GM19035 (cell line): ENCODE measurements around the gene YRDC.
"Not testable (repeated sequence)": the region's sequence is repeated elsewhere in the genome, so short reads cannot be mapped to it uniquely, and the experiment has no call there.

Experiments used
- ATAC-seq: cut with Tn5 transposase; IDR thresholded peaks from one replicate; pipeline ENCODE4 v1.9.1; 2021; ENCODE audit not compliant: unreplicated experiment

YRDC gene

DNA sequence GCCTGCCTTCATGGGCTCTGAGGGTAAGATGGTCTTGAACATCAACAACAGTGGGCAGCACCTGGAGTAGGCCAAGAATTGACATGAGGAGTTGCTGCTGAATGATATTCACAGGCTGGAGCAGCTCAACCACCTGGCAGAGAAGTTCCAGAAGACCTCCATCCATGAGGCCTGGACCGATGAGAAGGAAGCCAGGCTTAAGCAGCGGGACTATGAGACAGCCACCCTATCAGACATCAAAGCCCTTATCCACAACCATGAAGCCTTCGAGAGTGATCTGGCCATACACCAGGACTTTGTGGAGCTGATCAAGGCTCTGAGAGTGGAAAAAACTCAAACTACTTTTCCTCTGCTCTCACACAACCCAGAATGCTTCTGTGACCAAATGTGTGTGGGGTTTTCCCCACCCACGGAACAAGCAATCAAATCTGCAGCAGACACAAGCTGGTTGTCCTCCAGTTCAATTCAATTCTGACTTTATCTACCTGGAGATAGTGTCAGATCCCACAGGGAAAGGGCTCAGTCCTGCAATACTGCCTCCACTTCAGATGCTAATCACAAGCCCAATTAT is 31.0 kb downstream of the YRDC start:
- no peak for ATAC-seq

DNA sequence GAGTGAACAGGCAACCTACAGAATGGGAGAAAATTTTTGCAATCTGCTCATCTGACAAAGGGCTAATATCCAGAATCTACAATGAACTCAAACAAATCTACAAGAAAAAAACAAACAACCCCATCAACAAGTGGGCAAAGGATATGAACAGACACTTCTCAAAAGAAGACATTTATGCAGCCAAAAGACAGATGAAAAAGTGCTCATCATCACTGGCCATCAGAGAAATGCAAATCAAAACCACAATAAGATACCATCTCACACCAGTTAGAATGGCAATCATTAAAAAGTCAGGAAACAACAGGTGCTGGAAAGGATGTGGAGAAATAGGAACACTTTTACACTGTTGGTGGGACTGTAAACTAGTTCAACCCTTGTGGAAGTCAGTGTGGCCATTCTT is 36.6 kb downstream of the YRDC start:
- not testable (repeated sequence) for ATAC-seq

DNA sequence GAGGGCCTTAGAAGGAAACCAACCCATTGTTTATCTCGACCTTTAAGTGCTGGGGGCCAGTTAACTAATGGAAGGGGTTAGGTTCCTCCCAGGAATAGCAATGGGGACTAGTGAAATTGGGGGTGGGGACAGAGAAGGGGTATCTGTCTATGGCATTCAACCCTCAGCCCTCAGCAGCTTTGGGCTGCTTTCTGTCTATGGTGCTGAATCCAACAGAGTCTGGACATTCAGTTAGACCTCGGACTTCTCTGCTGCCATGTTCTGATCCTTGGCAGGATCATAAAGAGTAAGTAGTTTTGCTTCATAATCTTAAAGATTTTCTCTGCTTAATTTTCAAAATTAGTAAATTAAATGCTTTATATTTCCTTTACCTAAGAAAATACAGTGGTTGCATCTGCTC is 40.5 kb downstream of the YRDC start:
- ATAC-seq: no peak

DNA sequence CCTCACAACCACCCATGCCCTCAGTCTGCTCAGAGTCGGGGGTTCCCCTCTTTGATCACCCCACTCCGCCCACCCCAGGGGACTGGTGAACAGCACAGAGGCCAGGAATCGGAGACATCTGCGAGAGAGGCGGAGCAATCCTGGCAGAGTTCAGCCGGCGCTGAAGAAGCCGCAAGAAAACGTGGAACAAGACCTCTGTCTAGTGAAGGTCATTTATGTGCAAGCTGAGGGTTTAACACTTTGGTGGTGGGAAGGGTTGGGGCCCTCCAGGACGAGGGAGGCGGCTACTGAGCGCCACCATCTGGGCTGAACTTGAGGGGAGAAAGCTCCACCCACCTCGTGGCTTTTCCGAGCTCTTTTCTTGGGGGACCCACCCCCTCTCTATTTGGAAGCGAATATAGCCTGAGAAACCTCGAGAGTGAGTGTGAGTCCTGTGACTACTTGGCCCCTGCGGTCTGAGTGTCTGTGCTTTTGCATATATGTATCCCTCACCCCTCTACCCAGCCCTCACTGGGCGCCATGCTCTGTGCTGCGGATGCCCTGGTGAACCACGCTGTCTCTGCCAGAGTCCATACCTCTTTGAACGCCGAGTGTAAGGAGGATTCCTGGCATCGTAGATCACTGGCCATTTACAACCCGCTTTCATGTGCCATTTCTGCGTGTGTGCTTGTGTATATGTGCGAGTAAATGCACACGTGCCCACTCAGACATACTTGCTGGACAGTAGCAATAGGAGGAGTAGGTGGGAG is 41.9 kb downstream of the YRDC start:
- ATAC-seq: no peak

DNA sequence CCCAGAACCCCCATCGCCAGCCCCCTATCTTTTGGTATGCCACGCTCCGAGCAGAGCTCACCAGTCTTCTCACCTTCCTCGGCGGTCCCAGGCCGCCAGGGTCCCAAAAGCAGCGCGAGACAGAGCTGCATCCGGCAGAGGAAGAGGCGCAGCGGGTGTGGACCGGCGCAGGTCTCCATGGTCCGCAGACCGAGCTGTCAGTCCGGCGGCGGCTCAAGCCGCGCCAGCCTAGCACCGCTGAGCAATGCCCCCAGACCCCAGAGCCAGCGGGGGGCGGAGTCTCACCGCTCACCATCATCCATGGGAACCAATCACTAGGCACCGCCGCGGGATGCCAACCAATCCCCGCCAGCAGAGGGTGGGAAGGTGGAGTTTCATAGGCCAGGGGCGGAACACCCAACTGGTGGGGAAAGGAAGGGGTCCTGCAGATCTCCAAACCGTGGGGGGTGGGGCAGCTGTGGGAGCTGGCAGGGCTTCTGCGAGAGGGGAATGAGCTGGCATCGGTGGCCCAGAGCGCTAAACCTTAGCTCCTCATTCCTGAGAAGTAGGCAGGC is 43.0 kb downstream of the YRDC start, which contains the start of gene EPHA10:
EPHA10 (minus strand) TSS at position 233 of the 554 bp plus-strand sequence; CDS start at position 179, 54 bp downstream.
- no peak for ATAC-seq

DNA sequence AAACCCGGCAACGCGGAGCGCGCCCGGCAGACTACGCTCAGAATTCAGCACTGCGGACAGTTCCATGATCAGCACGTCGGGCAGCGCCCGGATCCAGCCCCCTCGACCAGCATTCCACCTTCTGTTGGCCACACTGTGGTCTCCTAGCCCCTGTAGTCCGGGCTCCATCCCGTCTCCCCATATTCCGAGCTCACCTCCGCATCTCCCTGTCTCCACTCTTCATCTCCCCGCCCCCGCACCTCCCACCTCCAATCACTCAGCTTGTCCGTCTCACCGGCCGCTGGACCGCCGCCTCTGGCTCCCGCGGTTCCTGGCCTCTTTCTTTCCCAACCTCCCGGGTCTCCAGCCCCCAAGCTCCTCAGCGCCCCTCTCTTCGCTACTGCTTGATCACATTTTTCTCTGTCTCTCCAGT is 43.6 kb downstream of the YRDC start:
- ATAC-seq: no peak

DNA sequence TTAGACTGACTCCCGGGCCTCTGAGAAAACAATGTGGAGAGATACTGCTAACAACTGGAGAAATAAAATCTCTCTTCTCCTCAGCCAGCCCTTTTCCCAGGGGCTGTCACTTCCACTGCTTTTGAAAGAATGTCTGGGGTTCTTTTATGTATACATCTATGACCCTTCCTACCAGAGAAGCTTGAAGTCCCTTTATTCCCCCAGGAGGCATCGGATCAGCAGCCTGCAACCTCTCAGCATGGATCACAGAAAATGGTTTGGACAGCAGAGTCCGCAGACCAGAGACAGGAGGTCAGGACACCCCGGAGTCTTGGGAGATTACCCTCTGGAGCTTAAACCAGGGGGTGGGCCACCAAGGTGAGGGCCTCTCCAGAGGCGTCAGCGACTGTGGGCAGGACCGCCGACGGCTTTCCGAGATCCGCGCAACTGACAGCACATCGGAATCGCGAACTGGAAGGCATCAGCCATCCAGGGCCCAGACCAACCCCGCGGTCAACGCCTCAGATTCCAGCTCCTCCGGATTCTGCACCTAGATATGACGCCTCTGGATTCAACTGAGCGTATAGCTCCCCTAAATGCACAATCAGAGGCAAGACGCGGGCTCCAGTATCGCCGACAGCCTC is 44.1 kb downstream of the YRDC start:
- ATAC-seq: no peak

DNA sequence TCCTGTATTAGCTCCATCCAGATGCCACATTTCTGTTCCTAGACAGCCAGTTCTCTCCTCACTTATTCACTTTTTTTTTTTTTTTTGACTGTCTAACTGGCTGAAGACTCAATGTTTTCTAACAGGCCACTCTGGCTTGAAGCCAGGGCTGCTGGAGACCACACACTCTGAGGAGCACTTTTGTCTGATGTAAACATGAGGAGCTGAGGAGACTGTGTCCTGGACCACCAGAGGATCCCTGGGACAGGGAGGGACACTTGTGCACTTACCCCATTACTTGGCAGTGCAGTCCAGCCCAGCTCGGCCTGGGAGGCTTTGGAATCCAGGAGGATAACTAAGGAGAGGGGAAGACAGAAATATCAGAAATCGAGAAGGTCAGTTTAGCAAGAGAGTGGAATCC is 45.5 kb downstream of the YRDC start:
- ATAC-seq: no peak

DNA sequence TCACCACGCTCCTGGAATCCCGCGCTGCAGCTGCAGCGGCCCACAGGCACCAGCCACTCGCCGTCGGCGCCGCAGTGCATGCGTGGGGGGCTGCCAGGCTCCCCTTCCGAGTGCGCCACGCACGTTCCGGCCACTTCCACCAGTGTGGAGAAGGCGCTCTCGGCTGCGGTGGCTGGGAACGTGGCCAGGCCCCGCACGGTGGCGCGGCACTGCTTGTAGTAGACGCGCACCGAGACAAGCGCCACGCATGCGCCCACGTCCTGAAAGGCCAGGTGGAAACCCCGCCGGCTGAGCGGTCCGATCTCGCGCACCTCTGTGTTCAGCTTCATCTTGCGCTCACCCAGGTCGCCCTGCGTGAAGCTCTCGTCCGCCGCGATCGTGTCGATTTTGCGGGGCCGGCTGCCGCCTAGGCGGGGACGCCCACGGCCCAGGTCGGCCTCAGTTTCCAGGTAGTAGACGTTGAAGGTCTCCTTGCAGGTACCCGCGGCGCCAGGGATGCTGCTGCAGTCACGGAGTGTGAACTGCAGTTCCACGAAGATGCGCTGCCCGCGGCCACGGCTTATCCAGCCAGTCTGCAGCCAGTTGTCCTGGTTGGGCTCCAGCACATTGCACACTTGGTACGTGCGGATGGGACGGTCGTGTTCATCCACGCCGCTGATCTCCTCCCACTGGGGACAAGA is 46.5 kb downstream of the YRDC start:
- ATAC-seq: no peak

DNA sequence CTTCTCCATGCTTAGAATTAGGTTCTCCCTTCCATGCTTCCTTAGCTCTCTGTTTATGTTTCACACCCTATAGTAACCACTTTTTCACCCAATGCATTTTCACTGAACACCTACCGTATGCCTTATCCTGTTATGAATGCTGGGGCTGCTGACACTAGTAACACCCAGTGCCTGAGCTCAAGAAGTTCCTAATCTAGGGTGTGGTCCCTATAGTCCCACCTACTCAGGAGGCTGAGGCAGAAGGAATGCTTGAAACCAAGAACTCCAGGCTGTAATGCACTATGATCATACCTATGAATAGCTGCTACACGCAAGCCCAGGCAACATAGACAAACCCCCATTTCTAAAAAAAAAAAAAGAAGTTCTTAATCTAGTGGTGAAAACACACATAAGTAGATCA is 48.6 kb downstream of the YRDC start:
- ATAC-seq: no peak

DNA sequence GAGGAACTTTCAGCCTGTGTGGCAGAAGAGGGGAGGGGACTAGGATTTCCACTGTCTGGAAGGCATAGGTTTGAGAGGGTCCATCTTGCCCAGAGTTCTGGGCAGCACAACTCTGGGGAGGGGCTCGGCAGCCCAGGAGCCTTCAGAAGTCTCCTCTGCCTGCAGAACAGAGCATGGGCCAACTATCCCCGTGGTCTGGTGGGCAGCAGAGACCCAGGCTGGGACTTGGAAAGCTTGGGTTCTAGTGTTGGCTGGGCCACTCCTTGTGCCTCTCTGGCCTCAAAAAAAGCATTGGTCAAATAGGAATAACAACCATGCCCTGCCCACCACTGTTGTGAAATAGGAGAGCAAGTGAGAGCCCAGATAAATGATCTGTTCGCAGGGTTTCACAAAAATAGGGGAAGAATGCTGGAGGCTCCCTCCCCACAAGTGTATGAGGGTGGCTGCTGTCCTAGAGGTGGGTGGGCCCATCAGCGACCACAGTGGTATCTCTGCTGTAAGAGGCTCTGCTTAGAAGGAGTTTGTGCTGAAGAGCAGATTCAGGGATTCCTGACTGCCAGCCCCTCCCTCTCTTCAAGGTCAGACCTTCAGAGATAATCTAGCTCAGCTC is 52.0 kb downstream of the YRDC start:
- no peak for ATAC-seq

DNA sequence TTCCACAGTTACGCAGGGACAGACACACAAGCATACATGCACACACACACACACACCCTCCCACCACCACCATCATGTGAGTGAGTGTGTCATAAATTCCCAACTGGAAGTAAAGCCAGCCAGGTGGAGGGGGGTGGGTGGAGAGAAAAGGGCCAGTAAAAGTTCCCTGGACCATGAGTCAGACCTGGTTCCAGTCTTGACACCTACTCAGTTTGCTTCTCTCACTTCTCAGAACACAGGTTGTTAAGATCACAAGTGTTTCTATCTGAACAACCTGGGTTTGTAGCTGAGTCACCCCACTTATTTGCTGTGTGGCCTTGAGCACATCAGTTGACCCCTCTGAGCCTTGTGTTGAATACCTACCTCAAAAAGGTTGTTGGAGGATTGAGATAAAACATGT is 52.7 kb downstream of the YRDC start:
- no peak for ATAC-seq

DNA sequence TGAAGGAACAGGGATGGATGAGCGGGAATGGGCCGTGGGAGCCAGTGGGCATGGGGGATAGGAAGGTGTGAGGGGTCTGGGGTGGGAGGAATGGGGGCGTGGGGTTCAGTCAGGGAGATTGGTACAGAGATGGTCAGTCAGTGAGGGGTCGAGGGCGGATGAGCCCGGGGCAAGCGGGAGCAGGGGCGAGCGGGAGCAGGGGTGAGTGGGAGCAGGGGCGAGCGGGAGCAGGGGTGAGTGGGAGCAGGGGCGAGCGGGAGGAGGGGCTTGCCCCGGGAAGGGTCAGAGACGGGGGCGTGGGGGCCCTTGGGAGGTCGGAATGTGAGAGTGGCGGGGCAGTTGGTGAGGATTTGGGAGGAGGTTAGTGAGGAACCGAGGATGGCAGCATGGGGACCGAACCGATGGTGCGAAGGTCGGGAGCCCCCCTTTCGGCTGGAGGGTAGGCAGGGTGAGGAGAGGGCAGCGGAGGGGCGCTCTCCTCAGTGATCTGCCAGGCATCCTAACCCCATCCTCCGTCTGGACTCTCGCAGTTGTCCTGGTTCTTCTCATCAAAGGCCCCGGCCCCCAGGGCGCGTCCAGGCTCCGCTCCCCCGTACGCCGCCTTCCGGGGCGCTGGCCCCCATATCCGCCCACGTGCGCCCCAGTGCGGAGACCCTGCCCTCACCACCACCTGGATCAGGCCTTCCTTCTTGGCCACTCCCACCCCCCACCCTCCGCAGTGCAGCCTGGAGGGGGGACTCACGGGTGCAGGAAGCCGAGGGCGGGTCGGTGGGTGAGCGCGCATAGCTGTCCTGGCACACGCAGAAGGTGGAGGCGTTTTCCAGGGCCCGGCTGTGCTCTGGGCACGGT is 54.3 kb downstream of the YRDC start:
- no peak for ATAC-seq
